ENCODE data around the gene ULBP2. TPM values are rescaled to one million over a fixed set of nuclear protein-coding genes. Genes with fewer than 3 reads are reported as not detected.
"Not testable (repeated sequence)": the region's sequence is repeated elsewhere in the genome, so short reads cannot be mapped to it uniquely, and the experiment has no call there.

The ULBP2 gene
- total and polyA plus RNA-seq, 3 experiments from 2014 or later: 0.48 to 0.68 (median 0.51) TPM

DNA sequence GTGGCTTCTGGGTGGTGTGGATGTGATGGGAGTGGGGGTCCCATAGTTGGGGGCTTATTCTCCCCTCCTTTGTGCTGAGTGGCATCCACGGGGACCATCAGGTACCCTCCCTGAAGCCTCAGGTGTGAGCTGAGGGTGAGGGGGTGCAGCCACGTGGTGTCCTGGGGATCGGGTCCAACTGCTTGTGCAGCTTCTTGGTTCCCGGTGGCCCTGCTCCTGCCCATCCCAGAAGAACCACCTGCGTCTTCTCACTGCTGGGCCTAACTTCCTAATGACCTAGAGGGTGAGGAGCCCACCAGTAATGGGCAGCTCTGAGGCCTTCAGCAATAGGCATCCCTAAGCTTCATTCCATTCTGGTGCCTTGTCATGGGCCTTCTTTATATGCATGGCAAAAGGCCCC lies 1.5 kb downstream of the ULBP2 start:
- H3K9me3 ChIP-seq (ENCODE audit: low read length); POLR2A ChIA-PET; H3K27ac ChIP-seq (ENCODE audit: low read depth, low read length); H3K9me3 Mint-ChIP-seq; H3K36me3 ChIP-seq (ENCODE audit: insufficient read depth, low read length); H3K36me3 Mint-ChIP-seq; DNase-seq; H3K4me3 ChIP-seq (ENCODE audit: low read length): not testable (repeated sequence)
- Histone ChIP-seq H3K4me1 (ENCODE audit: insufficient read depth, low read length) (peaks cover 20% of the 10 kb centered on the region), H3K27me3 (ENCODE audit: insufficient read depth, low read length, poor library complexity, severe bottlenecking) (peaks cover 25% of the 10 kb centered on the region)
- Mint-ChIP-seq H3K27me3 (peaks cover 25 to 34% of the 10 kb centered on the region in 2 donors), H3K4me1 (peaks cover 20 to 41% (median 20%) of the 10 kb centered on the region in 3 donors), H3K4me3 (peak overlapping the region; percentile 47 to 94 (median 93)), H3K27ac (peak overlapping the region in 5 of 8 donors; percentile 42 to 96 (median 84))
- CTCF ChIA-PET: interaction anchor here (0.9 kb wide), 1 partner anchor 73 kb away, joined by 3 read pairs; no protein-coding TSS in a partner anchor

GRCh38 chr6:149945276-149945675 lies 3.5 kb downstream of the ULBP2 start:
- H3K9me3 ChIP-seq (ENCODE audit: low read length); H3K36me3 Mint-ChIP-seq; H3K27me3 ChIP-seq (ENCODE audit: insufficient read depth, low read length, poor library complexity, severe bottlenecking); H3K4me1 ChIP-seq (ENCODE audit: insufficient read depth, low read length); H3K36me3 ChIP-seq (ENCODE audit: insufficient read depth, low read length); H3K27ac ChIP-seq (ENCODE audit: low read depth, low read length); H3K4me3 Mint-ChIP-seq; DNase-seq; POLR2A ChIA-PET; CTCF ChIA-PET; H3K9me3 Mint-ChIP-seq; H3K4me3 ChIP-seq (ENCODE audit: low read length): not testable (repeated sequence)
- Mint-ChIP-seq H3K4me1 (peaks cover 11 to 23% (median 13%) of the 10 kb centered on the region in 3 donors), H3K27ac (peak overlapping the region in 1 of 8 donors; percentile 50), H3K27me3 (peaks cover 16 to 27% of the 10 kb centered on the region in 2 donors)

- H3K36me3 Mint-ChIP-seq; H3K4me1 ChIP-seq (ENCODE audit: insufficient read depth, low read length); H3K4me3 ChIP-seq (ENCODE audit: low read length); DNase-seq; POLR2A ChIA-PET; H3K4me1 Mint-ChIP-seq; H3K27ac ChIP-seq (ENCODE audit: low read depth, low read length); H3K36me3 ChIP-seq (ENCODE audit: insufficient read depth, low read length); H3K9me3 ChIP-seq (ENCODE audit: low read length); H3K9me3 Mint-ChIP-seq; H3K27me3 ChIP-seq (ENCODE audit: insufficient read depth, low read length, poor library complexity, severe bottlenecking); H3K27ac Mint-ChIP-seq; CTCF ChIA-PET: not testable (repeated sequence)
- Mint-ChIP-seq H3K4me3 (peak overlapping the region in 1 of 7 donors; percentile 67), H3K27me3 (peaks cover 21 to 33% of the 10 kb centered on the region in 2 donors)
Observed at GRCh38 chr6:149946631-149947030, 4.8 kb downstream of the ULBP2 start.

- CTCF ChIA-PET; H3K27ac Mint-ChIP-seq; H3K36me3 Mint-ChIP-seq; DNase-seq; POLR2A ChIA-PET; H3K27ac ChIP-seq (ENCODE audit: low read depth, low read length); H3K36me3 ChIP-seq (ENCODE audit: insufficient read depth, low read length); H3K4me1 ChIP-seq (ENCODE audit: insufficient read depth, low read length); H3K9me3 Mint-ChIP-seq; H3K4me3 ChIP-seq (ENCODE audit: low read length); H3K9me3 ChIP-seq (ENCODE audit: low read length); H3K4me1 Mint-ChIP-seq; H3K4me3 Mint-ChIP-seq: not testable (repeated sequence)
- H3K27me3 ChIP-seq (ENCODE audit: insufficient read depth, low read length, poor library complexity, severe bottlenecking): peaks cover 12% of the 10 kb centered on the region
- H3K27me3 Mint-ChIP-seq: peaks cover 26 to 39% of the 10 kb centered on the region in 2 donors
Observed at GRCh38 chr6:149947533-149947932, 5.7 kb downstream of the ULBP2 start.

DNA sequence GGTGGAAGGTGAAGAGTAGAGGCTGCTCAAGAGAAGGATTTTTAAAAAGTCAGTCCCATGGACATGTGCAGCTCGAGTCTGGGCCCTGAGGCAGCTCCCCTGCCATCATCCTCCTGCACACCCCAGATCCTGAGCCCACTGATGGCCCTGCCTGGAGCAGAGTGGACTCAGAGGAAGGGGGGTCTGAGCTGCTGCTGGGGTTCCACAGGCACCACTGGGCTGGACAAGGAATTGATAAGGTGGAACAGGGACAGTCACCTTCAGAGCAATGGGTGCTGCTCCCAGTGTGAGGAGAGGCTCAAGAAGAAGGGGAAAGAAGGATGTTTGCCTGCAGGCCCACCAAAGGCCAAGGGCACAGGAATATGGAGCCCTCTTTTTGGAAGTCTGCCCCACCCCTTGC lies 6.2 kb downstream of the ULBP2 start:
- Histone ChIP-seq H3K36me3 (ENCODE audit: insufficient read depth, low read length) (no peaks in the 10 kb centered on the region), H3K4me1 (ENCODE audit: insufficient read depth, low read length) (no peaks in the 10 kb centered on the region), H3K27me3 (ENCODE audit: insufficient read depth, low read length, poor library complexity, severe bottlenecking) (peaks cover 16% of the 10 kb centered on the region), H3K4me3 (ENCODE audit: low read length) (no peak overlapping the region), H3K9me3 (ENCODE audit: low read length) (no peaks in the 10 kb centered on the region), H3K27ac (ENCODE audit: low read depth, low read length) (no peak overlapping the region)
- no peak overlapping the region for H3K4me3 Mint-ChIP-seq
- no peak for DNase-seq
- ChIA-PET CTCF (no interaction called here), POLR2A (no interaction called here)
- no peak overlapping the region for H3K27ac Mint-ChIP-seq
- peaks cover 0 to 2% (median 0%) of the 10 kb centered on the region in 3 donors for H3K4me1 Mint-ChIP-seq
- H3K36me3 Mint-ChIP-seq: no peaks in the 10 kb centered on the region
- no peaks in the 10 kb centered on the region for H3K9me3 Mint-ChIP-seq
- H3K27me3 Mint-ChIP-seq: peaks cover 30 to 43% of the 10 kb centered on the region in 2 donors

GRCh38 chr6:149948616-149949015 lies 6.8 kb downstream of the ULBP2 start:
- no peaks in the 10 kb centered on the region for H3K9me3 Mint-ChIP-seq
- H3K27ac Mint-ChIP-seq: no peak overlapping the region
- Histone ChIP-seq H3K27me3 (ENCODE audit: insufficient read depth, low read length, poor library complexity, severe bottlenecking) (peaks cover 21% of the 10 kb centered on the region), H3K4me3 (ENCODE audit: low read length) (no peak overlapping the region), H3K36me3 (ENCODE audit: insufficient read depth, low read length) (no peaks in the 10 kb centered on the region), H3K4me1 (ENCODE audit: insufficient read depth, low read length) (no peaks in the 10 kb centered on the region), H3K27ac (ENCODE audit: low read depth, low read length) (no peak overlapping the region), H3K9me3 (ENCODE audit: low read length) (no peaks in the 10 kb centered on the region)
- H3K4me1 Mint-ChIP-seq: peaks cover 0 to 4% (median 1%) of the 10 kb centered on the region in 3 donors
- H3K4me3 Mint-ChIP-seq: no peak overlapping the region
- ChIA-PET CTCF (no interaction called here), POLR2A (no interaction called here)
- H3K36me3 Mint-ChIP-seq: no peaks in the 10 kb centered on the region
- H3K27me3 Mint-ChIP-seq: peaks cover 37 to 49% of the 10 kb centered on the region in 2 donors
- DNase-seq: no peak

- Mint-ChIP-seq H3K9me3 (no peaks in the 10 kb centered on the region), H3K4me1 (peaks cover 7 to 12% (median 7%) of the 10 kb centered on the region in 3 donors), H3K27ac (no peak overlapping the region), H3K27me3 (peaks cover 44 to 58% of the 10 kb centered on the region in 2 donors), H3K36me3 (no peaks in the 10 kb centered on the region), H3K4me3 (no peak overlapping the region)
- H3K4me1 ChIP-seq (ENCODE audit: insufficient read depth, low read length): no peaks in the 10 kb centered on the region
- DNase-seq: no peak
- H3K36me3 ChIP-seq (ENCODE audit: insufficient read depth, low read length): no peaks in the 10 kb centered on the region
- no peak overlapping the region for H3K27ac ChIP-seq (ENCODE audit: low read depth, low read length)
- CTCF ChIA-PET: interaction anchor here (1.0 kb wide), 1 partner anchor 121 kb away, joined by 3 read pairs; no protein-coding TSS in a partner anchor
- no peaks in the 10 kb centered on the region for H3K9me3 ChIP-seq (ENCODE audit: low read length)
- H3K4me3 ChIP-seq (ENCODE audit: low read length): no peak overlapping the region
- peaks cover 25% of the 10 kb centered on the region for H3K27me3 ChIP-seq (ENCODE audit: insufficient read depth, low read length, poor library complexity, severe bottlenecking)
- POLR2A ChIA-PET: no interaction called here
Observed at GRCh38 chr6:149950423-149950822, 8.6 kb downstream of the ULBP2 start.

DNA sequence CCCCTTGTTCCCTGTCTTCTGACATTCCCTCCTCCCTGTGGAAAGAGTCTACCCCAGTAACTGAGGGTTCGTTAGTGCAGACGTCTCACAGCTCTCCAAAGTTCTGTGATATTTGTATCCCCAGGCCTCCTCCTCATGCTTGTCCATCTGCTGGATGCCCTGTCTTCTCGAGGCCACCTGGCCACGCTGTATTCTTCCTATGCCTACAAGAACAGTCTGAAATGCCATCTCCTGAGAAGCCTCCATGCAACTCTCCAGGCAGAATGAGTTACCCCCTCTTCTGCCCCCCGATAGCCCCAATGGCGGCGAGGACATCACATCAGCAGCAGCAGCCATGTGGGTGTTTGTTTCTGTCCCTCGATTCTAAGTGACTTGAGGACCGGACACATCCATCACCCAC lies 9.3 kb downstream of the ULBP2 start:
- Mint-ChIP-seq H3K9me3 (no peaks in the 10 kb centered on the region), H3K27ac (no peak overlapping the region), H3K4me1 (peaks cover 7 to 12% (median 7%) of the 10 kb centered on the region in 3 donors), H3K36me3 (no peaks in the 10 kb centered on the region), H3K4me3 (no peak overlapping the region), H3K27me3 (peaks cover 51 to 65% of the 10 kb centered on the region in 2 donors)
- no peak overlapping the region for H3K27ac ChIP-seq (ENCODE audit: low read depth, low read length)
- ChIA-PET POLR2A (no interaction called here), CTCF (interaction anchor here (1.0 to 2.1 kb wide), 2 partner anchors 66 to 120 kb away, joined by 3 to 7 read pairs; no protein-coding TSS in a partner anchor)
- no peaks in the 10 kb centered on the region for H3K9me3 ChIP-seq (ENCODE audit: low read length)
- no peaks in the 10 kb centered on the region for H3K4me1 ChIP-seq (ENCODE audit: insufficient read depth, low read length)
- H3K27me3 ChIP-seq (ENCODE audit: insufficient read depth, low read length, poor library complexity, severe bottlenecking): peaks cover 31% of the 10 kb centered on the region
- DNase-seq: no peak
- H3K36me3 ChIP-seq (ENCODE audit: insufficient read depth, low read length): no peaks in the 10 kb centered on the region
- no peak overlapping the region for H3K4me3 ChIP-seq (ENCODE audit: low read length)

All from CD8-positive, alpha-beta memory T cell (primary cell).